RPMI7951 (cell line): ENCODE data around the gene LRRC31. TPM values are rescaled to one million over a fixed set of nuclear protein-coding genes. Genes with fewer than 3 reads are reported as not detected.
A peak's percentile ranks its signal among the peaks of the same experiment; 100 is the strongest.

Experiments used
- DNase-seq: peaks from one replicate; pipeline ENCODE4 v3.0.0-alpha.2; 2012; ENCODE audit warnings: low read depth
- total RNA-seq: library from RNA; depleted of rRNA; stranded (reverse); fragments of >200 nt; shearing (Covaris generic); gene quantifications from 2 replicates; pipeline ENCODE4 v1.2.3, GENCODE V29; 2014

Gene LRRC31
- total RNA-seq, 1 experiment from 2014 or later = not detected

GRCh38 chr3:169863458-169863899 lies 6.3 kb downstream of the LRRC31 start:
- peak; percentile 67 for DNase-seq

- no peak for DNase-seq
Measured at GRCh38 chr3:169861871-169862270, 7.9 kb downstream of the LRRC31 start.

DNA sequence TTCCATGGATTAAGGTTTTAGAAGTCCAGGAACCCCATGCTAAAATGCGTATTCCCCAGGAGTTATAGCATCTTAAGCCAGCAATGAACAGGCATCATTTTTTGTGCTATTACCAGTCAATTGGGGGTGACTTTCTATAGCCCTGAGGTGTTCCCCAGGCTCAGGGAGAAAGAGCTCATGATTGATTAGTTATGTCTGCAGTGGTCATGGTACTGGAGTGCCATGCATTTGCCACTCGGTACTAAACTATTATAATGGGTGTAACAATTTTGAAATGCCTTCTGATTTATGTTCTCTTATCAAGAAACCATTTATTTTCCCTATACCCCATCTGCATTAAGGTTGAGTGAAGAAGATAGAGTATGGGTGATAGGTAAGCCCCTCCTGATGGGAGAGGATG lies 11.9 kb downstream of the LRRC31 start:
- DNase-seq = no peak

DNA sequence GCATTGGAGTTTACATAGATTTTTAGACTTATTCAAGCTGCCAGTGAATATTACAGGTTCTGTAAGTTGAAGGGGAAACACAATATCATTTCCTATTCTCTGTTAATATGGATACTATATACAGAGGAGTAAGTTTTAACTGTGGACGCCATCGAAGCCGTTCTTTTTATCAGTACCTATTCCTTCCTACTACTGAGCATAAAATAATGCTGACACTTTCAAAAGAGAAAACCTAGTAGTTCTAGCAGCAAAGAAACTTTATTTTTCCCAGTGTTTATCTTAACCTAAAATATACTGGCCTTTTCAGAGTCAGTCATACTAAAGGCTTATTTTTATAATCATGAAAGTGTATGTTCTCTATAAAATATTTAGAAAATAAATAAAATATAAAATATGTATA lies 14.2 kb downstream of the LRRC31 start:
- no peak for DNase-seq

DNA sequence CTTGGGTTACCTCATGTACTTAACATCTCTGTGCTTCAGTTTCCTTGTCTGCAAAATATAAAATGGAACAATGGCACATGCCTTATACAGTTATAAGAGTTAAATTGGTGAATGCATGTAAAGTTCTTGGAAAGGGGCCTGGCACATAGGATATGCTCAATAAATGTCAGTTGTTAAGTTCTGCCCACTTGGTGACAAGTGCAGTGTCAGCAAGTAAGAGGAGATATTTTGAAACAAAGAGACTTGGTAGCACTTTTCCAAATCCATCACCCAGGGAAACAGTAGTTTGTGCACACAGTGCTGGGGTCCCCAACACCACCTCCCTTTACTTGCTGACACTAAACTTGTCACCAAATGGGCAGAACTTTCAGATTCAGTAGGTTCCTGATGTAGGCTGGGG lies 19.1 kb downstream of the LRRC31 start:
- no peak for DNase-seq

GRCh38 chr3:169848741-169849140 lies 21.0 kb downstream of the LRRC31 start:
- no peak for DNase-seq

GRCh38 chr3:169847896-169848295 lies 21.8 kb downstream of the LRRC31 start:
- DNase-seq = no peak

- DNase-seq = peak; percentile 36
Measured at GRCh38 chr3:169846458-169847193, 23.1 kb downstream of the LRRC31 start.

DNA sequence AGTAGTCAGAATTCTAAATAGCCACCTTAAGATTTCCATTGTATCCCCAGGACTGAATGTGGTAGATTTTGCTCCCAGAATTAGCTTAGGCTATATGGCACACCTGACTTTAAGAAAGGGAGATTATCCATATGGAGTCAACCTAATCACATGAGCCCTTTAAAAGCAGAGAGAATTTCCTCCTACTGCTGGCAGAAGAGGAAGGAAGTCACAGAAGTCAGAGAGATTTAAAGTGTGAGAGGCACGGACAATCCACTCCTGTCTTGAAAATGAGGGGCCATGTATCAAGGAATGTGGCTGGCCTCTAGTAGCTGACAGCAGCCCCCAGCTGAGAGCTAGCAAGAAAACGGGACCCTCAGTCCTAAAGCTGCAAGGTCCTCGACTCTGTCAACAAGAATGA lies 26.8 kb downstream of the LRRC31 start:
- DNase-seq = no peak

DNA sequence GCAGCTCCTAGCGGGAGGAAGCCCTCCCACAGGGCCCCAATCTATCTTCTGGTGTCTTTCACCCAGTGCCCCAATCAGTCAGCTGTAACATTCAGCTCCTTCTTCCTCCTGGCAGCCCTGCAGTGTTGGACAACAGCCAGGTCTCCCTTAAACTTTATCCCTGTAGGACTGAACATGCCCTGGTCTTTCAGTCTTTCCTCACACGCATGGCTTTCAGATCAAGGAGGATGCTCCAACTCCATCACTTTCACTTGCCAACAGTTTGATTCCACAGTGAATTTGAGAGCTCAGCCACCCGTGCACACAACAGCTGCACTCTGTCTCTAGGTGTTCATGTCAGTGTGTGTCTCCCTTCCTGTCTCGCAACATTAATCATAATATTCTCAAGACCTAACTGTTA lies 28.6 kb downstream of the LRRC31 start:
- no peak for DNase-seq

- DNase-seq = no peak
Measured at GRCh38 chr3:169838511-169839030, 31.2 kb downstream of the LRRC31 start.

GRCh38 chr3:169836942-169837275 lies 32.8 kb downstream of the LRRC31 start:
- no peak for DNase-seq

GRCh38 chr3:169836078-169836941 lies 33.4 kb downstream of the LRRC31 start:
- no peak for DNase-seq

- DNase-seq = no peak
Measured at GRCh38 chr3:169835533-169835932, 34.2 kb downstream of the LRRC31 start.

DNA sequence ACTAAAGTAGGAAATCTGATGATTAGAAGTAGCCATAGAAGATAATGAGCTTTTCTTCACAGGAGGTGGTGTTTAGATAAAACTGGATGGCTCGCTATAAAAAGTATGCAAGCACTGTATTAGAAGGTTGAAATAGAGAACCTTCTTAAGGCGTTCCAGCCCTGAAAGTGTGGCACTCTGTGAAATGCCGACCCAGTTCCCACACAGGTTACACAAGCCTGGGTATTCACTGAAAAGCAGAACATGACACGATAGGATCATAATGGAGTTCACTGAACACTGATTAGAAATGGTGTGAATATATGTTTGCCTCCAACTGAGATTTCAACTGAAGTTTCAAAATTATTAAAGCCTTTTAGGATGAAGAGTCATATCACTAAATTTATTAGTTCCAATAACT lies 42.0 kb downstream of the LRRC31 start:
- DNase-seq = no peak

DNA sequence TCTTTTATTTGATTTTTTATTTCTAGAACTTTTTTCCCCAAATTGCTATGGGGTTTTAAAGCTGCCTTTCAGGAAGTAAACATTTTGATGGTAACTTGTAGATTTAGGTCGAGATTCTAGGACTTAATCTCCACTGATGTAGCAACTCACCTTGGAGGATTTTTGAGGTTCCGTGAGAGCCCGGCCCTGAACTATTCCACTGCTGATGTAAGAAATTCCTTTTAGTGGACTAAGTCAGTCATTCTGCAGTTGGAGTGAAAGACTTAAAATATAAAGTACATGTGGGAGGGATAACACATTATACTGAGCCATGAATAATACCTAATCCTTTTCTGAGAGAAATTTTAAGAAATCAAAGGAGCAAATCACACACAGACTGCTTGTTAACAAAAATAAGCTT lies 44.4 kb downstream of the LRRC31 start:
- DNase-seq = no peak

DNA sequence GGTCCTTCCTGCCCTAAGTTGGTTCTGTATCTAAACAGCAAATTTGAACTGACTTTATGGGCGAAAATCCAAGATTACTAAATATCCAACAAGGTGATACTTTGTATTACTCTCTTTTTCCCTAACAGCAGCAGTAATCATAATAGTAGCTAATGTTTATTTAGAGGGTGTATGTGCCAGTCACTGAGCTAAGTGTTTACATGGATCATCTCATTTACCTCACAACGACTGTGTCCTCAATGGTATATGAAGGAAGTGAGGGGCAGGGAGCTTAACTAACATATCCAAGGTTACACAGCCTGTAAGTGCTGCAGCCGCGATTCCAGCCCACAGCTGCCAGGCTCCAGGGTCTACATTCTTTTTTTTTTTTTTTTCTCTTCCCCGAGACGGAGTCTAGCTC lies 46.8 kb downstream of the LRRC31 start:
- DNase-seq = no peak

DNA sequence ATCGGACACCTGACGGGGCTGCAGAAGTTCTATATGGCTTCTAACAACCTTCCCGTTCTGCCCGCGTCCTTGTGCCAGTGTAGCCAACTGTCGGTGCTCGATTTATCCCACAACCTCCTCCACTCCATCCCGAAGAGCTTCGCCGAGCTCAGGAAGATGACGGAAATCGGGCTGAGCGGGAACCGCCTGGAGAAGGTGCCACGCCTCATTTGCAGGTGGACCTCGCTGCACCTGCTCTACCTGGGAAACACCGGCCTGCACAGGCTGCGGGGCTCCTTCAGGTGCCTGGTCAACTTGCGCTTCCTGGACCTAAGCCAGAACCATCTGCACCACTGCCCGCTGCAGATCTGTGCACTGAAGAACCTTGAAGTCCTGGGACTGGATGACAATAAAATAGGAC lies 47.2 kb downstream of the LRRC31 start:
- no peak for DNase-seq

- DNase-seq = no peak
Measured at GRCh38 chr3:169822091-169822490, 47.6 kb downstream of the LRRC31 start.

GRCh38 chr3:169818316-169818715 lies 51.4 kb downstream of the LRRC31 start:
- DNase-seq = no peak

GRCh38 chr3:169815590-169816150 lies 54.1 kb downstream of the LRRC31 start:
- DNase-seq = no peak

DNA sequence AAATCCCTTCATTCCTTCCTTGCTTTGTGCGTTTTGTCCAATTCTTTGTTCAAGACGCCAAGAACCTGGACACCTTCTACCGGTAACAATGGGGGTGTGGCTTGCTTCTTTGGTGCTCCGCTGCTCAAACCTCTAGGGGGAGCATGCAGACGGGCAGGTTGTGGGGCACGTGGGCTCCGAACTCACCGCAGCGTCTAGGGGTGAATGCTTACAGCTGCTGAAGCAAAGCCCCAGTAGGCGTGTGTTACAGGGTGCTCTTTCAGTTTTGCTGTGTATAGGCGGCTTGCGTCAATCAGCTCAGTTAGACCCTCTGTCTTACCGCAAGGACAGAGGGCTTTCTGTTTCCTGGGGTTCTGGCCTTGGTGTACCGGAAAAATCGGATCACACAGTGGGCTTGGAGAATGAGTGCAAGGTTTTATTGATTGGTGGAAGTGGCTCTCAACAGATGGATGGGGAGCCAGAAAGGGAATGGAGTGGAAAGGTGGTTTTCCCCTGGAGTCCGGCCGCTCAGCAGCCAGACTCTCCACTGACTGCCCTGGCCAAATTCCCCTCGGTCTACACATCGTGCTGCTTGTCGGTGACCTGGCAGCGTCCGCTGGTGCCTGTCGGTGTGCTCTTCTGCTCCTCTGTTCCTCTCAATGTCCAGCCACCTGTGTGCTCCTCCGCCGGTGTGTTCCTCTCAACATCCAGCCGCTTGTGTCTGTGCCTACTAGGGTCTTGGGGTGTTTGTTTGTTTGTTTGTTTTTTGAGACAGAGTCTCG lies 55.8 kb downstream of the LRRC31 start:
- peak; percentile 49 for DNase-seq
